Measurements from ENCODE around the gene PCDHB6.
"Not testable (repeated sequence)": the region's sequence is repeated elsewhere in the genome, so short reads cannot be mapped to it uniquely, and the experiment has no call there.

Gene PCDHB6

GRCh38 chr5:141135718-141136266 is 14.1 kb upstream of the PCDHB6 start:
- no peak overlapping the region for H3K4me3 ChIP-seq (ENCODE audit: low read length)
- H3K9ac ChIP-seq (ENCODE audit: low read length) = no peak overlapping the region
- H3K4me1 ChIP-seq (ENCODE audit: low read length) = no peaks in the 10 kb centered on the region
- DNase-seq = no peak
- H3K9me2 ChIP-seq (replicated peaks; ENCODE audit: insufficient read depth, low read length) = no peaks in the 10 kb centered on the region
- H3K36me3 ChIP-seq (replicated peaks; ENCODE audit: insufficient read depth, low read length) = no peaks in the 10 kb centered on the region
- H3K9me3 ChIP-seq (replicated peaks; ENCODE audit: insufficient read depth, low read length) = no peaks in the 10 kb centered on the region
- H3K27me3 ChIP-seq (replicated peaks; ENCODE audit: insufficient read depth, low read length) = no peaks in the 10 kb centered on the region
- H2AFZ ChIP-seq (ENCODE audit: low read length) = no peak overlapping the region
- H3K79me2 ChIP-seq (ENCODE audit: low read length) = no peaks in the 10 kb centered on the region
- H3F3A ChIP-seq (ENCODE audit: insufficient read depth, low read length) = no peaks in the 10 kb centered on the region
- no peak overlapping the region for H3K4me2 ChIP-seq (ENCODE audit: low read depth, low read length)
- no peak for TF ChIP-seq CTCF (IDR thresholded peaks at IDR 0.05; ENCODE audit: low read length)
- no peak for TF ChIP-seq EZH2 (optimal IDR thresholded peaks at IDR 0.05; ENCODE audit: low read depth, low read length)
- TF ChIP-seq EZH2phosphoT487 (IDR thresholded peaks at IDR 0.05; ENCODE audit: low read length) = no peak
- H3K27ac ChIP-seq (ENCODE audit: low read length) = no peak overlapping the region
- no peaks in the 10 kb centered on the region for H4K20me1 ChIP-seq (ENCODE audit: insufficient read depth, low read length)

GRCh38 chr5:141137346-141137745 is 12.5 kb upstream of the PCDHB6 start:
- not testable (repeated sequence) for H3K27me3 ChIP-seq (replicated peaks; ENCODE audit: insufficient read depth, low read length); H3K4me2 ChIP-seq (ENCODE audit: low read depth, low read length); H4K20me1 ChIP-seq (ENCODE audit: insufficient read depth, low read length); H3K4me3 ChIP-seq (ENCODE audit: low read length); DNase-seq; H3K79me2 ChIP-seq (ENCODE audit: low read length); H3K27ac ChIP-seq (ENCODE audit: low read length); H3K9me3 ChIP-seq (replicated peaks; ENCODE audit: insufficient read depth, low read length); H3F3A ChIP-seq (ENCODE audit: insufficient read depth, low read length); H3K9ac ChIP-seq (ENCODE audit: low read length); H2AFZ ChIP-seq (ENCODE audit: low read length); H3K36me3 ChIP-seq (replicated peaks; ENCODE audit: insufficient read depth, low read length); H3K9me2 ChIP-seq (replicated peaks; ENCODE audit: insufficient read depth, low read length); H3K4me1 ChIP-seq (ENCODE audit: low read length)

- Histone ChIP-seq H3K27me3 (replicated peaks; ENCODE audit: insufficient read depth, low read length) (no peaks in the 10 kb centered on the region), H3K9me2 (replicated peaks; ENCODE audit: insufficient read depth, low read length) (no peaks in the 10 kb centered on the region), H3K4me1 (ENCODE audit: low read length) (no peaks in the 10 kb centered on the region), H3F3A (ENCODE audit: insufficient read depth, low read length) (no peaks in the 10 kb centered on the region), H3K36me3 (replicated peaks; ENCODE audit: insufficient read depth, low read length) (no peaks in the 10 kb centered on the region), H3K27ac (ENCODE audit: low read length) (no peak overlapping the region), H3K79me2 (ENCODE audit: low read length) (no peaks in the 10 kb centered on the region), H3K9me3 (replicated peaks; ENCODE audit: insufficient read depth, low read length) (no peaks in the 10 kb centered on the region), H3K4me3 (ENCODE audit: low read length) (0 out of 2 replicates have a peak overlapping the region, but pooled peaks have one; percentile 2), H2AFZ (ENCODE audit: low read length) (peak overlapping the region; percentile 2; the same call in 1 of the 2 replicates), H4K20me1 (ENCODE audit: insufficient read depth, low read length) (no peaks in the 10 kb centered on the region), H3K4me2 (ENCODE audit: low read depth, low read length) (peak overlapping the region; percentile 4; the same call in 1 of the 2 replicates), H3K9ac (ENCODE audit: low read length) (no peak overlapping the region)
- no peak for DNase-seq
- TF ChIP-seq EZH2phosphoT487 (IDR thresholded peaks at IDR 0.05; ENCODE audit: low read length) (no peak), CTCF (IDR thresholded peaks at IDR 0.05; ENCODE audit: low read length) (no peak), EZH2 (optimal IDR thresholded peaks at IDR 0.05; ENCODE audit: low read depth, low read length) (no peak)
These were observed 551 bp downstream of the PCDHB6 start for GRCh38 chr5:141150224-141150992.

- no peaks in the 10 kb centered on the region for H3K9me2 ChIP-seq (replicated peaks; ENCODE audit: insufficient read depth, low read length)
- H3K9ac ChIP-seq (ENCODE audit: low read length) = no peak overlapping the region
- H3F3A ChIP-seq (ENCODE audit: insufficient read depth, low read length) = no peaks in the 10 kb centered on the region
- no peaks in the 10 kb centered on the region for H3K9me3 ChIP-seq (replicated peaks; ENCODE audit: insufficient read depth, low read length)
- no peak overlapping the region for H2AFZ ChIP-seq (ENCODE audit: low read length)
- H4K20me1 ChIP-seq (ENCODE audit: insufficient read depth, low read length) = no peaks in the 10 kb centered on the region
- H3K27me3 ChIP-seq (replicated peaks; ENCODE audit: insufficient read depth, low read length) = no peaks in the 10 kb centered on the region
- no peak overlapping the region for H3K4me2 ChIP-seq (ENCODE audit: low read depth, low read length)
- no peak overlapping the region for H3K27ac ChIP-seq (ENCODE audit: low read length)
- H3K4me1 ChIP-seq (ENCODE audit: low read length) = no peaks in the 10 kb centered on the region
- TF ChIP-seq CTCF (IDR thresholded peaks at IDR 0.05; ENCODE audit: low read length) (no peak), EZH2 (optimal IDR thresholded peaks at IDR 0.05; ENCODE audit: low read depth, low read length) (no peak), EZH2phosphoT487 (IDR thresholded peaks at IDR 0.05; ENCODE audit: low read length) (no peak)
- no peaks in the 10 kb centered on the region for H3K36me3 ChIP-seq (replicated peaks; ENCODE audit: insufficient read depth, low read length)
- no peak overlapping the region for H3K4me3 ChIP-seq (ENCODE audit: low read length)
- H3K79me2 ChIP-seq (ENCODE audit: low read length) = no peaks in the 10 kb centered on the region
- DNase-seq = no peak
These were observed 1.1 kb downstream of the PCDHB6 start for GRCh38 chr5:141150993-141151325.

GRCh38 chr5:141151632-141152031 is 1.8 kb downstream of the PCDHB6 start:
- H3K27ac ChIP-seq (ENCODE audit: low read length); H3K36me3 ChIP-seq (replicated peaks; ENCODE audit: insufficient read depth, low read length); H3K9me3 ChIP-seq (replicated peaks; ENCODE audit: insufficient read depth, low read length); H3K4me3 ChIP-seq (ENCODE audit: low read length); H3K27me3 ChIP-seq (replicated peaks; ENCODE audit: insufficient read depth, low read length); H3K4me1 ChIP-seq (ENCODE audit: low read length); DNase-seq; H3K79me2 ChIP-seq (ENCODE audit: low read length); H4K20me1 ChIP-seq (ENCODE audit: insufficient read depth, low read length); H3K9me2 ChIP-seq (replicated peaks; ENCODE audit: insufficient read depth, low read length); H3K9ac ChIP-seq (ENCODE audit: low read length); H3K4me2 ChIP-seq (ENCODE audit: low read depth, low read length); H3F3A ChIP-seq (ENCODE audit: insufficient read depth, low read length); H2AFZ ChIP-seq (ENCODE audit: low read length): not testable (repeated sequence)

Data from MM.1S (cell line).